GM21723 (cell line): ENCODE results near the gene PXDN.
"Not testable (repeated sequence)": the region's sequence is repeated elsewhere in the genome, so short reads cannot be mapped to it uniquely, and the experiment has no call there.

ENCODE experiments used
- ATAC-seq: cut with Tn5 transposase; IDR thresholded peaks from one replicate; pipeline ENCODE4 v1.9.1; 2021; ENCODE audit warnings: mild to moderate bottlenecking, moderate library complexity; ENCODE audit not compliant: unreplicated experiment

Gene PXDN

DNA sequence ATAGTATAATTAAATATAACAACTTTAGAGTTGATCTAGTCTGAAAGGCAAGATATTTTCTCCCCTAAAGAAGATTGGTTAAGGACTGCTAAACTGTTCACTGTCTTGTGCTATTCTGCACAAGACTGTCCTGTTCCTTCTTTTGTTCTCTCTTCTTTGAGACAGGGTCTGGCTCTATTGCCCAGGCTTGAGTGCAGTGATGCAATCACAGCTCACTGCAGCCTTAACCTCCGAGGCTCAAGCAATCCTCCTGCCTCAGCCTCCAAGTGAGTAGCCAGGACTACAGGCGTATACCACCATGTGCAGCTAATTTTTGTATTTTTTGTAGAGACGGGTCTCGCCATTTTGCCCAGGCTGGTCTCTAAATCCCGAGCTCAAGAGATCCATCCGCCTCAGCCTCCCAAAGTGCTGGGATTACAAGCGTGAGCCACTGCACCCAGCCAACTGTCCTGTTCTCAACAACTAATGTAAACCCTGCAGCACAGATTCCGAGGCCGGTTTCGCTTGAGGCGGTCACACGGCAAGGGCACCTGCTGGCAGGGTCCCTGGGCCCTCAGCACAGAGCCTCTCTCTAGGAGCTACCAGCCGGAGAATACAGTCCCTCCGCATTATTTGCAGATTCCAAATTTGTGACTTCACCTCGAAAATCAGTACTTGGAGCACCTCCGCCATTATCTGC is 16.4 kb downstream of the PXDN start:
- no peak for ATAC-seq

DNA sequence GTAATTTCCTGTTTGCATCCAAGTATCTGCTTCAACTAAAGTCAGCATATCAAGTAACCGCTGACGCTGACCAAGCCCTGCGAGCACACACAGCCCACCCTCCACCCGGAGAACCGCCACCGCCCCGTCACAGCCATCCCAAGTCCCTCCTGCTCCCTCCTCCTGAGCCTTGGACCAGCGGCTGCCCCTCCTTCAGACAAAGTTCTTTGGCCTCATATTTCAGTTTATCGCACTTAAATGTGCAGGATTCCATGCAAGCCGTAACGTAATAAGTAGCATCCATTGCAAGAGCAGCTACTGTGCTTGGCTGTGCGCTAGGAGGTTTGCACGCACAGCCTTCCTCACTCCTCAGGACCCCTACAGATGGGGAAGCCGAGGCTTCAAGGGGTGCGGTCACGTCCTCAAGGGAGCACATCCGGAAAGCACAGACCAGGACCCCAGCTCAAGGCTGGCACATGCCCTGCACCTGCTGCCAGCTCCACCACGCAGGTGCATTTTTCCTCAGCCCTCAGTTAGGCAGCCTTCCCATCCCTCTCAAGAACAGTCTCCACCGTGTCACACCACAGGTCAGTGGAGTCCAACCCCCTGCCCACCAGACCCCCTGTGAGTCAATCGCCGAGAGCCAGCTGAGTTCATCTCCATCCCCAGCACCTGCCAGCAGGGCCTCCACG is 17.1 kb downstream of the PXDN start:
- ATAC-seq, result no peak

DNA sequence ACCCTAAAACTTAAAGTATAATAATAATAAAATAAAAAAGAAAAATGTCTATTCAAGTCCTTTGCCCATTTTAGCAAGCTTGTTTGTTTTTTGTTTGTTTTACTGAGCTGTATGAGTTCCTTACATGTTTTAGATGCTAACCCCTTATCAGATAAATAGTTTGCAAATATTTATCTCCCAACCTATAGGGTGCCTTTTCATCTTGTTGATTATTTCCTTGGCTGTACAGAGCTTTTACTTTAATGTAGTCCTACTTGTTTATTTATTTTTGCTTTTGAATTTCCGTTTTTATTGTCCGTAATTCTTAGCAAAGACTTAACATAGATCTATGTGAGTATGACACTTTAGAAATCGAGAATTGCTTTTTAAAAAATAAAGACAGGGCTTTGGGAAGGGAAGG is 17.8 kb downstream of the PXDN start:
- no peak for ATAC-seq

DNA sequence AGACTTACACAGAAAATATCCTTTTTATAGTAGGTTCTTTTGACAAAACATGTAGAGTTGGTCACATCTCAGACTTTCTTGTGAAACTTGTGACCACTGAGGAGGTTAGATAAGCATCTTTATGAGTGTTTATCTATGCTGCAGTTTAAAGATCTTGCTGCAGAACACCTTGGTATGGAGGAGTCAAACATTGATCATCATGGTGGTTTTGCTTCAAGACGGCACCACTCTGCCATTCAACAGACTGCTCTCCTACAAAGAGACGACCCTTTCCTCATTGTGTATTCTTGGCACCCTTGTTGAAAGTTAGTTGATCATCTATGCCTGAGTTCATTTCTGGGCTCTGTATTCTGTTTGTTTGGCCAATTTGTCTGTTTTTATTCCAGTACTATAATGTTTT is 20.0 kb downstream of the PXDN start:
- ATAC-seq, result not testable (repeated sequence)

DNA sequence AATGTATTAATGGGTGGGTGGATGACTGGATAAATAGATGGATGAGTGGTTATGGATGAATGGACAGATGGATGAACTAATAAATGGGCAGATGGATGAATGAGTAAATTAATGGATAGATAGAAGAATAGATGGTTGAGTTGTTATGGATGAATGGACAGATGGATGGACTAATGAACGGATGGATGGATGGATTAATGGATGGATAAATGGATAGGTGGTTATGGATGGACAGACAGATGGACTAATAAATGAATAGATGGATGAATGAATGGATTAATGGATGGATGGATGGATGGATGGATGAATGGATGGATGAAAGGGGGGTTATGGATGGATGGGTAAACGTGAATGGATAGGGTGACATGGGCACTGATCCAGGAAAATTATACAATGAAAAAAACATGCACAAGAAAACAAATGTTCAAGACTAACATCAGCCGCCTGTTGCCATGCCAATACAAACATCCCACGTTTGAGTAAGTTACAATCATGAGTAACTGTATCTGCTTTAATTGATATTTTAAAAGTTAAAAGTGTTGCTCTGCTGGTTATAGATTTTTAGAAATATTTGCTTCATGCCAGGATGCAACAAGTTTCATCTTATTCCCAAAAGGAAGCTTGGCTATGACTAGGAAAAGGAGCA is 20.8 kb downstream of the PXDN start:
- no peak for ATAC-seq

DNA sequence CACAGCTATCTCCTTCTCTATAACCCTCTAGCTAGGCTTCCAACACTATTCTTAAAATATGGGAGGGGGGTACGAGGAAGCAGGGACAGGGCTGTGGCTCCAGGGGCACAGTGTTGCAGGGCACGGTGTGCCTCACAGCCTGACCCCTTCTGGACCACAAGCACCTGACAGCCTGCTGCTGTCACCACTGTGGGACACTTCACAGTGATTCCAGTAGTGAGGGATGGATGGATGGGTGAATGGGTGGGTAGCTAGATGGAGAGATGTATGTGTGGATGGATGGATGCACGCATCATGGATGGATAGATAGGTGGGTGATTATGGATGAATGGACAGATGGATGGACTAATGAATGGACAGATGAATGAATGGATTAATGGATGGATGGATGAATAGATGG is 21.6 kb downstream of the PXDN start:
- ATAC-seq, result no peak

DNA sequence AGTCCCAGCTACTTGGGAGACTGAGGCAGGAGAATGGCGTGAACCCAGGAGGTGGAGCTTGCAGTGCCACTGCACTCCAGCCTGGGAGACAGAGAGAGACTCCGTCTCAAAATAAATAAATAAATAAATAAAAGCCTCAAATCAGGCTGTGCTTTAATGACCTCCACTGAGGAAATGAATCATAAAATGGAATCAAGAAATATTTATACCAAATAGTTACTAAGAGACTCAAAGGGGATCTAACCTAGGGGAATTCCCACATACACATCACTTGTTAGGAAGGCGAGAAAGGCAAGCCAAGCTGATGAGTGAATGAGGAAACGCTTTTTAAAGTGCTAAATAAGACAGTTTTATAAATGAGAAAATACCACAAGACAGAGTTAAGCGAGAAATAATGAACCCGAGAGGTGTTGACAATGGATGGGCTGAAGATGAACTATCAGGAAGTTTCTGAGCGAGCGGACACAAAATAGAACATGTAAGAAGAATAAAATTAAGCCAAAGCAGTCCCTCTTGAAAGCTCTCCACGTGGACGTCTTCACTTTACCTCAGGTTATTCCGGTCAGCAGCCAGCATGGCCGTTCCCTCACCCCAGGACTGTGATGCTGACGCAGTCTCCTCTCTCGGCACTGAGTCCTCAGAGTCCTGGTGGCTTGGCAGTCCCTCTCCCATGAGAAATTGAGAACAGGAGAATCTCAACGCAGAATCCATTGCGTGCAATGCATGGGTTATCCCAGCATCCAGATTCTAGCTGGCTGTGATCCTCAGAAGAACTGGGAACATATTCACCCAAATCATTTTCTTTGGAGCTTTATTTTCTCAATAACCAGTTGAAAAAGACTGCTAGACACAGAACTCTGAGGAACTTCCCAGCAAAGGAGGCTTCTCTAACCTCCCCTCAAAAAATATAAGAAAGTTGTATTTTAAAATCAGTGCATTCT is 22.3 kb downstream of the PXDN start:
- no peak for ATAC-seq

DNA sequence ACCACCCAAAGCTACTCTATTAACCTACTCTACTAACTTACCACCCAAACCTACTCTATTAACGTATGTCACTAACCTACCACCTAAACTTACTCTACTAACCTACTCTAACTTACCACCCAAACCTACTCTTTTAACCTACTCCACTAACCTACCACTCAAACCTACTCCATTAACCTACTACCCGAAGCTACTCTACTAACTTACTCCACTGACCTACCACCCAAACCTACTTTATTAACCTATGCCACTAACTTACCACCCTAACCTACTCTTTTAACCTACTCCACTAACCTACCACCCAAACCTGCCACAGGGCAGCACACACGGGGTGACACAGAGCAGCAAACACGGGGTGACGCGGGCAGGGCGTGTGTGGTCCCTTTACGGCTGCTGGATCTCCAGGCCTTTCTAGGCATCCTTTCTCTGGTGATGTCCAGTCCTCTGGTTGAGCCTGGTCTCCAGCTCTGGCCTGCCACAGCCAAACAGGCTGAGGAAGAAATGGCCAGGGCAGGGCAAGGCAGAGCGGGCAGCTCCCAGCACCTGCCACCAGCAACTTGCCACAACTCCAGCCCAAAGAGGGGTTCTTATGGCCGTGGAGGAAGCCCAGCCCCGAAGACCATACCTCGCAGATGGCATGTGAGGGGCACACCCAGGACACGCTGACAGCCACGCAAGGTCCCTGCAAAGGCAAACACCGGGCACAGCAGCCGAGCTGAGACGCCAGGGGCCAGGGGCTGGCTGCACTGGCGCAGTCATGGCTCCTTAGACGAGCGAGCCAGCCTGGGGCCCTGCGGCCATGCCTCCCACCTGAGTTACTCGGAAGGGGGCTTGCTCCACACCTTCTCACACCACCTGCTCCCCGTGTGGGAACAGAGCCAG is 25.7 kb downstream of the PXDN start:
- ATAC-seq, result no peak

DNA sequence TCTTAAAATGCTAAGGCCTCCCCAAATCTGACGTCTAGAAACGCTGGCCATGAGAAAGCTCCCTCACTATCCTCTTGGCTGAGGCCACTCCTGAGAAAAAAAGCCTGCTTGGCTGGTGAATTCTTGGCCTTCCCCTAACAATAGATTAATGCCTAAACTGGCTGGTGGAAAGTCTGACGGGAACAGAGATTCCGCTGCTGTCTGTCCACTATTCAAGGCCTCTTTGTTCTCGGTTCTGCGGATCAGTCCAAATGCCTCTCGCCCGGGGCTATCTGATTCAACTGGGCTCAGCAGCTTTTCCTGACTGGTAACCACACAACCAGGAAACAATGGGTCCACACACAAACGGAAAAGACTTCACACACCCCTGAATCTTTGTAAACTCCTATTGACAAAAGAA is 27.2 kb downstream of the PXDN start:
- no peak for ATAC-seq

DNA sequence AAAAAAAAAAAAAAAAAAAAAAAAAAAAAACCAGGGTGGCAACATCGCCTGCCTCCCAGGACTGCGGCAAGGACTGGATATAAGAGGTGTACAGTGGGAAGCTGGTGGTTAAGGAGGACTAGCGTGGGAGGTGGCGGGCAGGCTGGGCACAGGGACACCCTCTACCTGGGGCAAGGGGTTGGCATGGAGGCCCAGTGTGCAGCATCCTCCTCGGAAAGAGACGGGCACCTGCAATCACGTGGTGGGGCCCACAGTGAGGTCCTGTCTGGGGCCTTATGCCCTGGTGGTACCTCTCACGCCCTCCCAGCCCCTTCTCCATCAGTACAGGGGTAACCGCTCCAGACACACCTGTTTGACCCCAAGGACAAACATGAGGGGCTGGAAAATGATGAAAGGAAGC is 27.9 kb downstream of the PXDN start:
- no peak for ATAC-seq

DNA sequence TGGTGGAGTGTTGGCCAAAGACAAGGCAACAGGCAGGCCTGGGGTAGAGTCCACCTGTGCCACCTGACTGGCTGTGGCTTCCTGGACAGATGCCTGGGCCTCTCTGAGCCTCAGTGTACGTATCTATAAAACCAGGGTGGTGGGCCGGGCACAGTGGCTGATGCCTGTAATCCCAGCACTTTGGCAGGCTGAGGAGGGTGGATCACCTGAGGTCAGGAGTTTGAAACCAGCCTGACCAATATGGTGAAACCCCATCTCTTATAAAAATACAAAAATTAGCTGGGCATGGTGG is 28.4 kb downstream of the PXDN start:
- ATAC-seq, result not testable (repeated sequence)

DNA sequence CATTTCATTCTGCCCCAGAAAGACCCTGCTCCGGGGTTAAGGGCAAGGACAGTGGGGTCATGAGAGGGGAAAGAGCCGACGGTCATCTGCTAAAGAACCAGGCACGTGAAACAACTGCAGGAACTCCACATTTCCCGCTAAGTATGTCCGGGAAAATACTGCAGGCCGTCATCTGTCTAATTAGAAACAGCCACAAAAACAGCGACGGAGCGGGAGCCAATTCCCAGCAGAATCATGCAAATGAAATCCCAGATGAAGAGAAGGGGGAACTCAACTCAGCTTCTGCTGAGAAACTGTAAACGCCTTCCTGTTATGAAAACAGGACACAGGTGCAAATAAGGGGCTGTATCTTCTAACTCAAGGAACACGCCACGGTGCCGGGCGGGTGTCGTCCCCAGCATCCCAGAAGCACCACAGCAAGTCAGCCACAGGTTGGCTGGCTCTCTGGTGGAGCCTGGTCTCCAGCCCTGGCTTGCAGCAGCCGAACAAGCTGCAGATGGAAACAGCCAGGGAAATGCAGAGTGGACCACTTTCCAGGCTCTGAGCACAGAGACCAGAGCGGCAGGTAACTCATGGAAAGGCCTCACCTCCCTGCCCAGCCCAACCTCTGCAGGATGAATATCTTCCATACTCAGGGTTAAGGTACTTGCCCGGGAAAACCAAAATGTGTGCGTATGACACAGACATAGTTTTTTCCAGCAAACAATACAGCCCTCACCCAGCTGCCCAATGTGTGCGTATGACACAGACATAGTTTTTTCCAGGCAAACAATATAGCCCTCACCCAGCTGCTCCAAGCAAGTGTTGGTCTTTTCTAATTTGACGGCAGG is 28.9 kb downstream of the PXDN start:
- ATAC-seq, result no peak

DNA sequence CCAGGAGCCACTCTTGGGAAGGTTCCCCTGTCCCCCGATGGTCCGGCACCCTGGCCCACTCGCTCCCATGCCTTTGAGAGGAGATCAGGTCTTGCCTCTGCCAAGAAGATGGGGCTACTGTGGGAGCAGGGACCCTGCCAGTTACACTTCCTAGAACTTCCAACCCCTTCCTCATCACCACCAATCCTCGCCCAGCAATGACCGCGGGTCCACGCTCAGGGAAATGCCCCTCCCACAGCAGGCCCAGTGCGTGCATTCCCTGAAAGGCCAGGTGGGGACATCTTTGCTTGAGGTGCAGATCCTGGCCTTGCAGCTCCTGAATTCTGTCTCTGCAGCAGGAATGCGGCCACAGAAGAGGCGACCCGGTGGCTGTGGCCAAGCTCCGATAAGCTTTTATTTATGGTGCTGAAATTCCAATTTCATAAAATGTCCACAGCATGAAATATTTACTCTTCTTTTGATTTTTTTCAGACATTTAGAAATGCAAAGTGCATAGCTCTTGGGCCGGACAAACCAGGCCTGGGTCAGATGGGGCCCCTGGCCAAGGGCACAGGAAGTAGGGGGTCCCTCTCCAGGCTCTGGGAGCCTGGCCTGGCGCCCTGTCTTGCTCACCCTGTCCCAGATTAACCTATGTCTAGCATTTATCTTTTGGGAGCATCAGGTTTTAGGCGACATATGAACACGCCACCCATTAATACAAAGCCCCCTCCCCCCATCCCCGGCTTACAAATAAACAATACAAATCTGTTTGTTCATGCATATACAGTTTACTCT is 29.8 kb downstream of the PXDN start:
- no peak for ATAC-seq

DNA sequence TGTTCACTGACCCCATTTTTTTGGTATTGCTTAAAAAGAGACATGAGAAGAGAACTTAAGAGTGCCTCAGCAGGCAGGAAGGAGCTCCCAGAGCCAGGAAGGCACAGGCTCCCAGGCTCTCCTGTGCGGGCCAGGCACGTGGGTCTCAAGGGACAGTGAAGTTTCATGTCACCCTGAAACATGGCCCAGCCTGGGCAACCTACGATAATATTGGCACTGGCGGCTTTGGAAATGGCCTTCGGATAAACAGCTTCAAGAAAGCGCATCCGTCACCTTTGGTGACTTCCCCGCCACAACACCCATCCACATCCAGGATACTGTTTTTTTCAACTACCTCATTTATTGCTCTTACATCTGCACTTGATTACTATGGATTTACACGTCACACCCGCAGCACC is 30.5 kb downstream of the PXDN start:
- no peak for ATAC-seq

DNA sequence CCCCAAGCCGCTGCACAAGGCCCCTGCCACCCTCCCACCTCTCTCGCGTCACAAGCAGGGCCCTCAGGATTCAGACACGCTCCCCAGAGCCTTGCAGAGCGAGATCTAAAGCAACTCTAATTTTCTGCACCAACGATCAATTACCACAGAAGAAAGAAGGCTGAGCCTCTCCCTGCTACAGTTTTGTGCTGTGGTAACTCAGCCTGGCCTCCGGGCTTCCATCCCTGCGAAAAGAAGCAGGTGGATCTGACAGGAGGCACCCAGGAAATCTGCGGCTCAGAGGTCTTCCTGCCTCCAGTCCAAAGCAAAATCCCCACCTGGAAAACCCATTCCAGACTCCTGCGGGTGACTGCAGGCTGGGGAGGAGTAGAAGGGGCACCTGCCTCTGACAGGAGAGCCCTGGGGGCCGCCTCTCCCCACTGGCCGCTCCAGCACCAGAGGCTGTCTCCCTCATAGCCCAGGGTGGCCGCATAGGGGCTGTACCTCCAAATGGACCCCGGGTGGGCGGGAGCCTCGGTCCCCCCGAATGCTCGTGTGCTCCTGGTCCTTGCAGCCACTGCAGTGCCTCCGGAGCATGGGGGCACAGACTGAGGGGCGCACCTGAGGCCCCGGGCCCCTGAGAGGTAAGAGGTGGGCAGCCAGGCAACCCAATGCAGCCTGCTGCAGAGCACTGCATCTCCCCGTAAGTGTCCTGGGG is 31.0 kb downstream of the PXDN start:
- ATAC-seq, result no peak

DNA sequence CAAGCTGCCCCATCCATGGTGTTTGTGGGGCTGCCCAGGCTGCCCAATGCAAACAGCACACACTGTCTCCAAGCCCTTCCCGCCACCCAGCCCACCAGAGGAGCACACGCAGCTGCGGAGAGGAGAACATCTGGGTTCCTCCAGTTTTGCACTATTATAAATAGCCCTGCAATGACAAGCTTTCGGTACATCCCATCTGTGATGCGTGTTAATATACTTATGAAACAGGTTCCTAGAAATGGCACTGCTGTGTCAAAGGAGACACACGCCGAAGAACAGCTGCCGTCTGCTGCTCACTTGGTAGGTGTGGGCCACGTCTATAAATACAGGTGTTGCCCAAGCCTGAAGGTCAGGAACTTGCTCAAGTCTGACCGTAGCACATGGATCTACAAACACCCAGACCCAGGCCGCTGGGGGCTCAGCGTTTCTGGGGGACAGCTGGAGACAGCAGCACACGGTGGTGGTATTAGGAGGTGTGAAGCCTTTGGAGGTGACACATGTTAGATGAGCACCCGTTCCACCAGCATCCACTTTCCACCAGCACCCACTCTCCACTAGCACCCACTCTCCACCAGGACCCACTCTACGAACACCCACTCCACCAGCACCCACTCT is 34.3 kb downstream of the PXDN start:
- ATAC-seq, result no peak

DNA sequence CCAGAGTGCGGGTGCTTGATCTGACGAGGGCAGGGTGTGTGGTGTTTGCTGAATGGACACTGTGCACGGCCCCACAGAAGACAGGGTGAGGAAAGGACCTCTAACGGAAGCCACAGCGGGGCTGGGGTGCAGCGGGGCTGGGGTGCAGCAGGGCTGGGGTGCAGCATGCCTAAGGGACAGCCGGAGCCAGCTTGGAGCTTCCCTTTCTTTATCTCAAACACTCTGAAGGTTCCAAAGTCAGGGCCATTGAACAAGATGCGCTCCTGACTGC is 35.0 kb downstream of the PXDN start:
- ATAC-seq, result no peak
